GM21390 (cell line): ENCODE results near the gene CAV2.

Experiments used
- ATAC-seq: cut with Tn5 transposase; IDR thresholded peaks from one replicate; pipeline ENCODE4 v1.9.1; 2021; ENCODE audit not compliant: unreplicated experiment

The CAV2 gene

GRCh38 chr7:116522247-116522646 lies 22.7 kb downstream of the CAV2 start:
- ATAC-seq: no peak

- ATAC-seq: no peak
Measured at GRCh38 chr7:116524221-116524608, 24.7 kb downstream of the CAV2 start.

- ATAC-seq: no peak
Measured at GRCh38 chr7:116524609-116525297, 25.2 kb downstream of the CAV2 start, which contains the start of gene CAV1. CAV1 (plus strand) TSS chr7:116525036; CDS start chr7:116525063, 27 bp downstream.

GRCh38 chr7:116525298-116525912 lies 25.9 kb downstream of the CAV2 start:
- peak; percentile 31 for ATAC-seq

- peak; percentile 89 for ATAC-seq
Measured at GRCh38 chr7:116525913-116526861, 26.6 kb downstream of the CAV2 start.

- ATAC-seq: no peak
Measured at GRCh38 chr7:116526897-116527296, 27.4 kb downstream of the CAV2 start.

GRCh38 chr7:116527521-116527920 lies 28.0 kb downstream of the CAV2 start:
- ATAC-seq: no peak

GRCh38 chr7:116528008-116528789 lies 28.7 kb downstream of the CAV2 start:
- no peak for ATAC-seq

GRCh38 chr7:116529250-116529649 lies 29.7 kb downstream of the CAV2 start:
- ATAC-seq: no peak

- ATAC-seq: no peak
Measured at GRCh38 chr7:116530107-116530820, 30.7 kb downstream of the CAV2 start.

GRCh38 chr7:116532102-116532688 lies 32.7 kb downstream of the CAV2 start:
- no peak for ATAC-seq

GRCh38 chr7:116534790-116535189 lies 35.3 kb downstream of the CAV2 start:
- no peak for ATAC-seq

- ATAC-seq: no peak
Measured at GRCh38 chr7:116535416-116535815, 35.9 kb downstream of the CAV2 start.

- no peak for ATAC-seq
Measured at GRCh38 chr7:116538138-116538537, 38.6 kb downstream of the CAV2 start.

GRCh38 chr7:116539879-116540278 lies 40.3 kb downstream of the CAV2 start:
- no peak for ATAC-seq

- ATAC-seq: no peak
Measured at GRCh38 chr7:116540743-116541142, 41.2 kb downstream of the CAV2 start.

GRCh38 chr7:116541951-116542350 lies 42.4 kb downstream of the CAV2 start:
- no peak for ATAC-seq

GRCh38 chr7:116542618-116543017 lies 43.1 kb downstream of the CAV2 start:
- ATAC-seq: no peak

GRCh38 chr7:116543664-116544063 lies 44.1 kb downstream of the CAV2 start:
- no peak for ATAC-seq

GRCh38 chr7:116544487-116544886 lies 44.9 kb downstream of the CAV2 start:
- no peak for ATAC-seq
